ENCODE data around the gene RAB22A. TPM values are rescaled to one million over a fixed set of nuclear protein-coding genes. Genes with fewer than 3 reads are reported as not detected.

The RAB22A gene
- total and polyA plus RNA-seq, 2 donors (not counting 3 experiments of a cell fraction or from before 2014, with no cell fraction given), result 8.6 to 16.3 TPM

GRCh38 chr20:58366866-58367265 lies 57.4 kb downstream of the RAB22A start:
- H3K4me3 ChIP-seq (replicated peaks in 1 of 3; ENCODE audit: insufficient read depth in 1 of 3, low read depth in 1 of 3, low read length in 3 of 3), result no peak overlapping the region
- peaks cover 4 to 7% of the 10 kb centered on the region in 2 experiments for H3K36me3 ChIP-seq (ENCODE audit: control insufficient read depth in 2 of 2, extremely low read depth in 1 of 2, insufficient read depth in 2 of 2, low read length in 2 of 2)
- H3K79me2 ChIP-seq (ENCODE audit: control insufficient read depth, insufficient read depth, low read length), result no peaks in the 10 kb centered on the region
- no peak overlapping the region for H3K4me2 ChIP-seq (ENCODE audit: insufficient read depth, low read length)
- dilution Hi-C loops (cut with MboI; ENCODE audit: extremely low pct_ligation_motif_present, low sequenced_read_pairs) (no loop called here), intact Hi-C loops (cut with micrococcal nuclease) (no loop called here)
- CTCF ChIA-PET, result interaction anchor here (1.1 kb wide), 1 partner anchor 10 kb away, joined by 3 read pairs; no protein-coding TSS in a partner anchor
- H3K9ac ChIP-seq (replicated peaks; ENCODE audit: extremely low read depth, insufficient read depth, low read length), result no peak overlapping the region
- TF ChIP-seq GATA2 (IDR thresholded peaks at IDR 0.05; ENCODE audit: insufficient read depth, insufficient read length, low read depth, low read length) (no peak), FOS (IDR thresholded peaks at IDR 0.05; ENCODE audit: borderline replicate concordance, insufficient read depth, low read length) (no peak), CTCF (IDR thresholded peaks at IDR 0.05; ENCODE audit: extremely low read depth in 1 of 2, insufficient read depth in 1 of 2, low read depth in 1 of 2, low read length in 2 of 2) (no peak), POLR2AphosphoS5 (IDR thresholded peaks at IDR 0.05; ENCODE audit: insufficient read depth, low read depth, low read length) (no peak), EZH2 (IDR thresholded peaks at IDR 0.05; ENCODE audit: borderline replicate concordance, low read depth, low read length, severe bottlenecking) (no peak), JUN (IDR thresholded peaks at IDR 0.05; ENCODE audit: borderline replicate concordance, insufficient read depth, insufficient read length, low read depth) (no peak), MYC (IDR thresholded peaks at IDR 0.05; ENCODE audit: low read depth, low read length) (no peak), POLR2A (IDR thresholded peaks at IDR 0.05; ENCODE audit: low read depth, low read length) (no peak), MAX (IDR thresholded peaks at IDR 0.05; ENCODE audit: insufficient read depth, insufficient read length) (no peak)
- no peak overlapping the region for H2AFZ ChIP-seq (ENCODE audit: low read depth, low read length)
- POLR2A ChIA-PET, result no interaction called here
- H3K27me3 ChIP-seq (ENCODE audit: control insufficient read depth in 2 of 2, insufficient read depth in 2 of 2, low read length in 2 of 2), result no peaks in the 10 kb centered on the region
- no peaks in the 10 kb centered on the region for H3K9me1 ChIP-seq (replicated peaks; ENCODE audit: control insufficient read depth, extremely low read depth, insufficient read depth, low read length)
- no peaks in the 10 kb centered on the region for H3K9me3 ChIP-seq (replicated peaks; ENCODE audit: control insufficient read depth, insufficient read depth, low read length)
- no TSS peak for BruUV-seq (replicated peaks)
- no peaks in the 10 kb centered on the region for H3K4me1 ChIP-seq (ENCODE audit: control insufficient read depth, extremely low read depth, insufficient read depth, low read length)
- H4K20me1 ChIP-seq (replicated peaks; ENCODE audit: control insufficient read depth, extremely low read depth, insufficient read depth, low read length), result no peaks in the 10 kb centered on the region
- no peak for FAIRE-seq
- DNase-seq (ENCODE audit: low read depth, low spot score), result no peak
- no peak overlapping the region for H3K27ac ChIP-seq (ENCODE audit: insufficient read depth, low read depth, low read length)
